GM15510 (cell line): Measurements from ENCODE around the gene SLC1A4.

ENCODE experiments used
- POLR2A ChIP-seq: IDR thresholded peaks from 3 replicates; pipeline ENCODE4 v1.6.1; 2011; ENCODE audit warnings: borderline replicate concordance; ENCODE audit not compliant: insufficient read length; ENCODE audit errors: extremely low read depth

SLC1A4 gene

DNA sequence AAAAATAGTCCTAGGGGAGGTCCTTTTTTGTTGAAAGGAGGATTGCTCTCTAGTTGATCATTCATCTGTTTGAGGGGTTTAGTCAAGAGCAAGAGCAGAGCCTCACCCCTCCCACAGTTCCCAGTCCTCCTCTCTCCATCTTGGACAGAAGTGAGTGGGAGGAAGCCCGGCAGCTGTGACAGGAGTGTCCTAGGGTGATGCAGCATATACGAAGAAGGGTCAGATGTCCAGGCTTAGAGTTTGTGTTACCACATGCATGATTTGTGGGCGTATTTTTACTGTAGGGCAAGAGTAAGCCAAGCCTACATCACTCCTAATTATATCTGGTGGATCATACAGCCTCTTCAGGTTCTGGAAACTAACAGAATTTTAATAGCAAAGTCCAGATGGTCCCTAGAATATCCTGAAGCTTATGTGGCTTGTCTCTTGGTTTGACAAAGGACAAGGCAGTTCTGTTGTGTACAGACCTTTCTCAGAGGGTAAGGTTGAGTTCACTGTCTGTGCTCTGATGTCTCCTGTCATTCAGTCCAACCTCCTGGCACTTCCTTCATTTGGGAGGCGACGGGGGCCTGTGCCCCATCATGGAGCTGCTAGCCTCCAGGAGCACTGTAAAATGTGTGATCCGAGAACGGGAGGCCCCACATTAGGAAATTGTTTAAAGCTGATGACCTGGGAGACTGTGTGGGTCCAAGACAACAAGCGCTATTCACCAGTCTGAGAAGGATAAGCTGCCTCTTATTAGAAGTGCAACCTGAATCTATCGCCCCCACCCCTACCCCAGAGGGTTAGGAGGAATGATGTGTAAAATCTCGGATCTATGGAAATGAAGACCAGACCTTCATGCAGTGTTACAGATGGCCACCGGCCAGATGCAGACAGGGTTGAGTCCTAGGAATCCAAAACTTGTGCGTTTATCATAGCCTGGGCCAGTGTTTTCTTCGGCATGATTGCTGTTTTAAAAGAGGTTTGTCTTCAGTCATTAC is 73.9 kb downstream of the SLC1A4 start:
- no peak for TF ChIP-seq POLR2A

DNA sequence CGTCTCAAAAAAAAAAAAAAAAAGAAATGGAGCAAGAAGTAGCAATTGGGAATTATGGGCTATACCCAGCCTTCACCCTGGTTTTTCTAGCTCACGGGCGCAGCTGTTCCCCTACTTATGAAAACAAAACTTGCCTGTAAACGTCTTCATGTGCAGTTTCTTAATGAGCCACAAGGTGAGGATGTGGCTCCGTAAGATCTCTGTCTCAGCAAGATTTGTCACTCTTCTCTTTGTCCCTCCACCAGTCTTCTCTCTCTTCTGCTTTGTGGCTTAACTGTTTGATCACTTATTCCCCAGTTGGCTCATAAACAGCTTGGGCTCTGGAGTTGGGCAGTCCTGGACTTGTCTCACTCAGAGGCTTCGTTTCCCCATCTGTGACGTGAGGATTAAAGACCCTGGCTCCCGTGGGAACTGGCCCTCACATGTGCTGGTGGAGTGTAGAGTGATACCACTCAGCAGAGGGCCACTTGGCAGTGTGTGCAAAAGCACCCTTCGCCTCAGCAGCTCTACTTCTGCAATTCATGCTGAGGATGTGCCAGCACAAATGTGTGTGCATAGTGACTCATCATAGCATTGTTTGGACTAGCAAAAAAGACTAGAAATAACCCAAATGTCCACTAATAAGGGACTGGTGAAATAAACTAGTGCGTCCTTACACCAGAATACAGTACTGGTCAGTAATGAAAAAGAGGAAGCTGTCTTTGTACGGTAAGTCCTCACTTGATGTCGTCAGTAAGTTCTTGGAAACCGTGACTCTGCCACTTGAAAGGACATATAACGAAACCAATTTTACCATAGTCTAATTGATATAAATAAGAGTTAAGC is 75.7 kb downstream of the SLC1A4 start:
- TF ChIP-seq POLR2A, result no peak

DNA sequence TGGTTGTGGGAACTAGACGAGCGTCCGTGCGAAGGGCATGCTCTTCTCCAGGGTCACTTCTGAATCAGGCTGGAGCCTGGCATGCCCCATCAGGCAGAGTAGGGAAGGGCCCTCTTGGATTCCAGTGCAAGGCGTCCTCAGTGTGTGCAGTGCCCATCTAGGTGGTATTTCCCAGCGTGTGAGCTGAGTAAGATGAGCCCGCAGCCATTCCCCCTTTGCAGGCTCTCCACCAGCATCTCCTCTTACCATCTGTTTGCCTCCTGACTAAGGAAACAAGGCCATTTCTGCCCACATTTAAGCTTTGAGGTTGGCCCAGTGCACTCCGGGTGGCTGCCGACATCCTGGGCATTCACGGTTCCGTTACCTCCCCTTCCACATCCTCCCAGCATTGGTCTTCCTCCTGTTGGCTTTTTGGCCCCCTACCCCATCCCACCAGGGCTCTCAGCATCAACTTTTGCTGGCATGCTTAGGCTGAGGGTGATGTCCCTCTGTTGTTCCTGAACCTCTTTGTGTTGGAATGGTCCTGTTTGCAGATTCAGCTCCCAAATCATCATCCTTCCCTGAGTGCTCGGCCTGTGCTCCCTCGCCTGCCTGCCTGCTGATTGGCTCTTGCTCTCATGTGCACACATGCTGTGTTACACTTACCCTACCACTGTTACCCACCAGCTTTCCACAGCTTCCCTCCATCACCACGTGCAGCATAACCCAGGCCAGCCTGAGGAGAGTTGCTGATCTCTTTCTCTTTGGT is 78.8 kb downstream of the SLC1A4 start:
- TF ChIP-seq POLR2A, result no peak

DNA sequence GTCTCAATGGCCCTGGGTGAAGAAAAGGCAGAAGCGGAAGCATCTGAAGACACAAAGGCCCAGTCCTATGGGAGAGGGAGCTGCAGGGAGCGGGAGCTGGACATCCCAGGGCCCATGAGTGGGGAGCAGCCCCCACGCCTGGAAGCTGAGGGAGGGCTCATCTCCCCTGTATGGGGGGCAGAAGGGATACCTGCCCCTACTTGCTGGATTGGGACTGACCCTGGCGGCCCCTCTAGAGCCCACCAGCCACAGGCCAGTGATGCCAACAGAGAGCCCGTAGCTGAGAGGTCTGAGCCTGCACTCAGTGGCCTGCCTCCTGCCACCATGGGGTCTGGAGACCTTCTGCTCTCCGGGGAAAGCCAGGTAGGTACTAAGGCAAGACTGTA is 80.2 kb downstream of the SLC1A4 start:
- no peak for TF ChIP-seq POLR2A

DNA sequence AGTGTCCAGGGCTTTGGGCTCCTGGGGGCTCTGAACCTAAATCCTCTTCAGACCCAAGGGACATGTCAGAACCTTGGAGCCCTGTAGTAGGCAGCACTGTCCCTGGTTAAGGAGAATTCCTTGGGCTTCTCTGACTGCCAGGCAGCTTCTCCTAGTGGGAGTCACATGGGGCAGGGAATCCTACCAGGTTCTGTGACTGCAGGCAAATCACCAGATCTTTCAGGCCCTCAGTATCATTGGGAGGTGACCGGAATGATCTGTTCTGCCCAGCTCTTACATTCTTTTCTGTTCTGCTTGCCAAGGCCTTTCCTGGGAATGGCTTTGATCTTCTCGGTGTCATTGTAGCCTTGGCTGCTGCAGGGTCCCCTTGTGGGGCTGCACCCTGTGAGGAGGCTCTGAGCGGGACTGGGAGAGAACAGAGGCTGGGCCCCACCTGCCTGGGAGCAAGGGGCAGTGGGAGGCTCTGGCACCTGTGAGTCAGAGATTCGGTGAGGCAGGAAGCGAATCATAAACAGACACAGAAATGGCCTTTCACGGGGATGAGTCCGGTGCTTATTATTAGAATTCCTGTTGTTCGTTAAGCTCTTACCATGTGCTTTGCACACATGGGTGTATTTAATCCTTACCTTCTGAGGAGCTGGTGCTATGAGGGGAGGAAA is 81.1 kb downstream of the SLC1A4 start:
- no peak for TF ChIP-seq POLR2A

DNA sequence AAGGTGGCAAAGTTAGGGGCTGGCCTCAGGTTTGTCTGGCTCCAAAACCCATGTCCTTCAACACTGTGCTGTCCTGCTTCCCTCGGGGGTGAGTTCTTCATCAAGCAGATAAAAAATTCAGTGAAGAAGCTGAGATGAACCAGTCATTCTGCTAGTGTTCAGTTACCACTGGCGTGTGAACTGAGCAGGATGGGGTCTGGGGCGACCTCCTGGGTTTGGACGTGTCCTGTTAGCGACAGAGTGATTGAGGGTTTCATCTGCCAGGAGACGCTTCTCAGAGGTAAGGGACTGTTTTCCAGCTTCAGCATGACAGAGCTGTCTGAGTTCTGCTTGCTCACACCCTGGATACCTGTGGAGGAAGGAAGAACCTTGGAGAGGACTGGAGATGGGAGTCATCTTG is 81.7 kb downstream of the SLC1A4 start:
- TF ChIP-seq POLR2A, result no peak

DNA sequence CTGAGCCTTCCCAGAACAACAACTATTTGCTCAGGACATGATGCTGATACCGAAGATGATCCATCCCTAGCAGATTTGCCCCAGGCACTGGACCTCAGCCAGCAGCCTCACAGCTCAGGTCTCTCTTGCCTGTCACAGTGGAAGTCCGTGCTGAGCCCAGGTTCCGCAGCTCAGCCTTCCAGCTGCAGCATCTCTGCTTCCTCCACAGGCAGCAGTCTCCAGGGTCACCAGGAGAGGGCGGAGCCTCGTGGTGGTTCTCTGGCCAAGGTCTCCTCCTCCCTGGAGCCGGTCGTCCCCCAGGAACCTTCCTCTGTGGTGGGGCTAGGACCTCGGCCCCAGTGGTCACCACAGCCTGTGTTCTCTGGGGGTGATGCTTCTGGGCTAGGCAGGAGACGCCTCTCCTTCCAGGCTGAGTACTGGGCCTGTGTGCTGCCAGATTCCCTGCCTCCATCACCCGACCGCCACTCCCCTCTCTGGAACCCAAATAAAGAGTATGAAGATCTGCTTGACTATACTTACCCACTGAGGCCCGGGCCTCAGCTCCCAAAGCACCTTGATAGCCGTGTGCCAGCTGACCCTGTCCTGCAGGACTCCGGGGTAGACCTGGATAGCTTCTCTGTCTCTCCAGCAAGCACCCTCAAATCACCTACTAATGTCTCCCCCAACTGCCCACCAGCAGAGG is 82.4 kb downstream of the SLC1A4 start:
- TF ChIP-seq POLR2A, result no peak

DNA sequence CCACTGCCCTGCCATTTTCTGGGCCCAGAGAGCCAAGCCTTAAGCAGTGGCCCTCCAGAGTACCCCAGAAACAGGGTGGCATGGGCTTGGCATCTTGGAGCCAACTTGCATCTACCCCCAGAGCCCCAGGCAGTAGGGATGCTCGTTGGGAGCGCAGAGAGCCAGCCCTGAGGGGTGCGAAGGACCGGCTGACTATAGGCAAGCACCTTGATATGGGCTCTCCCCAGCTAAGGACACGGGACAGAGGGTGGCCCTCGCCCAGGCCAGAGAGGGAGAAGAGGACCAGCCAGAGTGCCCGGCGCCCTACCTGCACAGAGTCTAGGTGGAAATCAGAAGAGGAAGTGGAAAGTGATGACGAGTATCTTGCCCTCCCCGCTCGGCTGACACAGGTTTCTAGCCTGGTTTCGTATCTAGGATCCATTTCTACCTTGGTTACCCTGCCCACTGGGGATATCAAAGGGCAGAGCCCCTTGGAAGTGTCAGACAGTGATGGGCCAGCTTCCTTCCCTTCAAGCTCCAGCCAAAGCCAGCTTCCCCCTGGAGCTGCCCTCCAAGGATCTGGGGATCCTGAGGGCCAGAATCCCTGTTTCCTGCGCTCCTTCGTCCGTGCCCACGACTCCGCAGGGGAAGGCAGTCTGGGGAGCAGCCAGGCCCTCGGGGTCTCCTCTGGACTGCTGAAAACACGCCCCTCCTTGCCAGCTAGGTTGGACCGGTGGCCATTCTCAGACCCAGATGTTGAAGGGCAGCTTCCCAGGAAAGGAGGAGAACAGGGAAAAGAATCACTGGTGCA is 83.2 kb downstream of the SLC1A4 start:
- TF ChIP-seq POLR2A, result no peak
